Fibroblast of lung (primary cell): ENCODE measurements around the gene ASH1L.

ENCODE experiments used
- EZH2 ChIP-seq: IDR thresholded peaks from 2 replicates; pipeline ENCODE4 v1.5.1; 2012; ENCODE audit warnings: low read length, control low read depth, mild to moderate bottlenecking; ENCODE audit errors: missing control alignments
- TF ChIP-seq, protein P1 (sequence below), 2 donors: IDR thresholded peaks in 1 of 2; conservative IDR thresholded peaks in 1 of 2; 1 replicate in 1 of 2; 2 replicates in 1 of 2; pipeline ENCODE4 v1.5.1; 2011 to 2012; ENCODE audit warnings: low read length in 2 of 2, control low read depth in 1 of 2, inconsistent platforms in 1 of 2, low read depth in 1 of 2, mild to moderate bottlenecking in 1 of 2

DNA sequence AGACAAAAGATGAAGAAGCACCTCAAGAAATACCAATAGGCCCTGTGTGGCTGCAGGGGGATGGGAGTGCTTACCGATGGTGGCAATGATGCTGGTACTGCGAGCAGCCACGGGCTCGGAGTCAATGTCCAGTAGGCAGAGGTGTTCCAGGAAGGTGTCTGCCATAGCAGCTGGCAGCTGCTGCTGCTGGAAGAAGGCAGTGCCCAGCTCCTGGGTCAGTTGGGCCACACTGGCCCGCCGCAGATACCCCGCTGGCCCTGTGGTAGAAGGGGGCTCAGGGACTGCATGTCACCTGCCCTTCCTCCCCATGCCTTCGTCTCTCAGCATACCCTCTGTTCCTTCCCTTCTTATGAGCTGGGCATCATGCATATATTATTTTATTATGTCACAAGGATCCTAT, 262.6 kb downstream of the ASH1L start:
- TF ChIP-seq EZH2, result no peak
- TF ChIP-seq, protein P1, sequence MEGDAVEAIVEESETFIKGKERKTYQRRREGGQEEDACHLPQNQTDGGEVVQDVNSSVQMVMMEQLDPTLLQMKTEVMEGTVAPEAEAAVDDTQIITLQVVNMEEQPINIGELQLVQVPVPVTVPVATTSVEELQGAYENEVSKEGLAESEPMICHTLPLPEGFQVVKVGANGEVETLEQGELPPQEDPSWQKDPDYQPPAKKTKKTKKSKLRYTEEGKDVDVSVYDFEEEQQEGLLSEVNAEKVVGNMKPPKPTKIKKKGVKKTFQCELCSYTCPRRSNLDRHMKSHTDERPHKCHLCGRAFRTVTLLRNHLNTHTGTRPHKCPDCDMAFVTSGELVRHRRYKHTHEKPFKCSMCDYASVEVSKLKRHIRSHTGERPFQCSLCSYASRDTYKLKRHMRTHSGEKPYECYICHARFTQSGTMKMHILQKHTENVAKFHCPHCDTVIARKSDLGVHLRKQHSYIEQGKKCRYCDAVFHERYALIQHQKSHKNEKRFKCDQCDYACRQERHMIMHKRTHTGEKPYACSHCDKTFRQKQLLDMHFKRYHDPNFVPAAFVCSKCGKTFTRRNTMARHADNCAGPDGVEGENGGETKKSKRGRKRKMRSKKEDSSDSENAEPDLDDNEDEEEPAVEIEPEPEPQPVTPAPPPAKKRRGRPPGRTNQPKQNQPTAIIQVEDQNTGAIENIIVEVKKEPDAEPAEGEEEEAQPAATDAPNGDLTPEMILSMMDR (conservative IDR thresholded peaks at IDR 0.05 in 1 of 2, IDR thresholded peaks at IDR 0.05 in 1 of 2; ENCODE audit: low read depth in 1 of 2, low read length in 2 of 2), result no peak
